Rectal smooth muscle tissue (tissue), 1 donor: ENCODE data around the gene ZNF574.

Source experiments
- H3K27ac ChIP-seq: one replicate; pipeline ENCODE4 v1.7.0; 2013; ENCODE audit warnings: low read depth, low read length, inconsistent platforms
- H3K27me3 ChIP-seq: one replicate; pipeline ENCODE4 v1.7.0; 2013; ENCODE audit warnings: low read length; ENCODE audit not compliant: control insufficient read depth, insufficient read depth
- H3K36me3 ChIP-seq: one replicate; pipeline ENCODE4 v1.7.0; 2013; ENCODE audit warnings: low read length; ENCODE audit not compliant: control insufficient read depth, insufficient read depth
- H3K4me1 ChIP-seq: one replicate; pipeline ENCODE4 v1.7.0; 2013; ENCODE audit warnings: low read length; ENCODE audit not compliant: control insufficient read depth, insufficient read depth
- H3K4me3 ChIP-seq: one replicate; pipeline ENCODE4 v1.7.0; 2013; ENCODE audit warnings: low read length
- H3K9ac ChIP-seq: one replicate; pipeline ENCODE4 v1.7.0; 2013; ENCODE audit warnings: low read length

ZNF574 gene

DNA sequence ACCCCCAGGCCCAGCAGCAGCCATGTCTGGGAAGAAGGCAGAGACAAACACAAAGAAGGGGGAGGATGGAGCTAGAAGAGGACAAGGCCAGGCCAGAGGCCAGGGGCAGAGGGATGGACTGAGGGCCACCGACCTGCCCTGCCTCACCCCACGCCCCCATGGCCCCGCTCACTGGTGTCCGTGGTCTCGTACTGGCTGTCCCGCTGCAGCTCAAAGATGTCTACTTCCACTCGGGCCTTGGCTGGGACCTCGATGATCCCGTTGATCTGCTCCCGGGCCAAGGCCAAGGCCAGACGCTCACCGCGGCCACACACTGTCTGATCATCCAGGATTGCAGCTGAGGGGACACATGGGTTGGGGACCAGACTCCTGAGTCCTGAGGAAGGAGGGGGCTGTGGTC lies 10.9 kb upstream of the ZNF574 start:
- Histone ChIP-seq H3K9ac (no peak overlapping the region), H3K36me3 (no peaks in the 10 kb centered on the region), H3K27ac (no peak overlapping the region)

DNA sequence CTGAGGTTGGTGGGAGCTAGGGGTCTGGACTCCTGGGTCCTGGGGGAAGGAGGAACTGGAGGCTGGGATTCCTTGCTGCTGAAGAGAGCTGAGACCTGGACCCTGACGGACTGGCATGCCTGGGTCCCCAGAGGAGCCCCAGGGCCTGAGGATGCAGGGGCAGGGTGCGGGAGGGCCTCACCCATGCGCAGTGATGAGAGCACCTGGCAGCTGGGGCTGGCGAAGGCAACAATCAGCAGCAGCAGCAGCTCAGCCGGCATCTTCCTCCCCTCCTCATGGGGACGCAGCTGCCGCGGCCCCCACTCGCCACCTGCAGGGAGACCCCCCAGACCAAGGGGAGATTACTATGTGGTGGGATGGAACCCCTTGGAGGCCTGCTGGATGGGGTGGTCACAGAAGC lies 10.5 kb upstream of the ZNF574 start:
- Histone ChIP-seq H3K27me3 (no peaks in the 10 kb centered on the region), H3K36me3 (no peaks in the 10 kb centered on the region), H3K9ac (no peak overlapping the region), H3K4me1 (peaks cover 3% of the 10 kb centered on the region), H3K4me3 (no peak overlapping the region), H3K27ac (no peak overlapping the region)

More for the DNA sequence above, 10.9 kb upstream of the ZNF574 start:
- H3K4me3 ChIP-seq: no peak overlapping the region
- H3K27me3 ChIP-seq: no peaks in the 10 kb centered on the region
- no peaks in the 10 kb centered on the region for H3K4me1 ChIP-seq

- Histone ChIP-seq H3K27me3 (no peaks in the 10 kb centered on the region), H3K9ac (no peak overlapping the region), H3K4me3 (no peak overlapping the region), H3K27ac (no peak overlapping the region), H3K4me1 (peaks cover 5% of the 10 kb centered on the region), H3K36me3 (no peaks in the 10 kb centered on the region)
These were observed 9.8 kb upstream of the ZNF574 start for GRCh38 chr19:42066075-42066754.

DNA sequence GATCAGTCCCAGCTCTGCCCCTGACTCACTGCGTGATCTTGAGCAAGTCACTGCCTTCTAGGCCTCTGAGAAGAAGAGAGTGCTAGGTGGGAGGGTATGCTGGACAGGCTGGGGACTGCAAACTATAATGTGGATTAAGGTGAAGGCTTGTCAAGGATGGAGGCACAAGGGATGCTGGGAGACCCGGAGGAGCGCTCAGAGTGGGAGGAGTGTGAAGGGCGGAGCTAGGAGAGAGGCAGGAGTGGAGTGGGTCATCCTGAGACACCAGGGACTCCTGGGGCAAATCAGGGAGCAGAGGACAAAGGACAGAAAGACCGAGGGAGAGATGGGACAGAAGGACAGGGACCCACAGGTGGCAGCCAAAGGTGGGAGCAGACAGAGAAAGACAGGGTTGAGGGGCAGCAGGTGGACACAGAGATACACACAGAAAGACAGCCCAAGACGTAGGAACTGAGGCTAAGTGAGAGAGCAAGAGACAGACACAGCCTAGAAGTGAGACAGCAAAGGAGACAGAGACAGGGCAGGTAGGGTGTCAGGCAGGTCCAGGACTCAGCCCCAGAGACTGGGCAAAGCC lies 8.6 kb upstream of the ZNF574 start:
- no peak overlapping the region for H3K4me3 ChIP-seq

GRCh38 chr19:42068361-42068755 lies 7.6 kb upstream of the ZNF574 start:
- H3K4me3 ChIP-seq: peak overlapping the region; percentile 14
- H3K27ac ChIP-seq: peak overlapping the region; percentile 1
- no peak overlapping the region for H3K9ac ChIP-seq
- no peaks in the 10 kb centered on the region for H3K36me3 ChIP-seq
- H3K4me1 ChIP-seq: peaks cover 5% of the 10 kb centered on the region
- no peaks in the 10 kb centered on the region for H3K27me3 ChIP-seq

More for the DNA sequence above, 8.6 kb upstream of the ZNF574 start:
- peaks cover 5% of the 10 kb centered on the region for H3K4me1 ChIP-seq
- H3K27ac ChIP-seq: no peak overlapping the region
- H3K27me3 ChIP-seq: no peaks in the 10 kb centered on the region
- no peak overlapping the region for H3K9ac ChIP-seq
- no peaks in the 10 kb centered on the region for H3K36me3 ChIP-seq

- no peaks in the 10 kb centered on the region for H3K36me3 ChIP-seq
- peak overlapping the region; percentile 1 for H3K27ac ChIP-seq
- peaks cover 5% of the 10 kb centered on the region for H3K4me1 ChIP-seq
- no peaks in the 10 kb centered on the region for H3K27me3 ChIP-seq
- H3K9ac ChIP-seq: no peak overlapping the region
- H3K4me3 ChIP-seq: peak overlapping the region; percentile 14
These were observed 7.0 kb upstream of the ZNF574 start for GRCh38 chr19:42068756-42069571.

DNA sequence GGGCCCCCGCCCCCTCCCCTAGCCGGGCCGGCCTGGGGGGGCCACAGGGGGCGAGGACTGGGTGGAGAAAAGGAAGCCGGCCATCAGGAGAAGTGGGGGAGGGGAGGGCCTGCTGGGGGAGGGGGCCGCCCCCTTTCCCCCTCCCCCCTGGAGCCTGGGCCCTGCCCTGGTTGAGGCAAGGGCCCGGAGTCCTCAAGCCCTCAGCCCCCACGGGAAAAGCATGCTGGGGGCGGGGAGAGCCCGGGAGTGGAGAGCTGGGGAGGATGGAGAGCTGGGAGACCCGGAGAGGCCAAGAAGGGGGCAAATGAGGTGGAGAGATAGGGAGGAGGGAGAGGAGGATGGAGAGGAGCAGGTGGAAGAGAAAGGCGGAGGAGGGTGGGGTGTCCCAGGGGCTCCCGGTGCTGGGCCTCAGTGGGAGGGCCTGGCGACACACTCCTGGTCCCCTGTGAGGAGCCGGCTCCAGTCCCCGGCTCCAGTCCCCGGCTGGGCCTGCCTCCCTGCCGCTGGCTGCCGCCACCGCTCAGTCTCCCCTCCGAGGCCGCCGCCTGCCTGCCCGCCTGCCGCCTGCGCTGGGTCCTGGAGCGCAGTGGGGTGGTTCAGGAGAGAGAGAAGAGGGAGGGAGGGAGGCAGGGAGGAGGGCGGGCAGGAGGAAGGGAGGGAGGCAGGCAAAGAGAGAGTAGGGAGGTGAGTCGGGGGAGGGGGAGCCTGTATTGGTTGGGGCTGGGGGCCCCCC lies 6.2 kb upstream of the ZNF574 start, which contains the start of gene GRIK5:
TSS of gene GRIK5 (minus strand) at position 588 of the 733 bp plus-strand sequence. CDS start 4,436 bp downstream, outside the sequence.
- H3K27me3 ChIP-seq: no peaks in the 10 kb centered on the region
- H3K27ac ChIP-seq: peak within 1 kb of the TSS; percentile 67
- no peaks in the 10 kb centered on the region for H3K36me3 ChIP-seq
- no peak within 1 kb of the TSS for H3K9ac ChIP-seq
- peak within 1 kb of the TSS; percentile 62 for H3K4me3 ChIP-seq
- peaks cover 7% of the 10 kb centered on the region for H3K4me1 ChIP-seq

DNA sequence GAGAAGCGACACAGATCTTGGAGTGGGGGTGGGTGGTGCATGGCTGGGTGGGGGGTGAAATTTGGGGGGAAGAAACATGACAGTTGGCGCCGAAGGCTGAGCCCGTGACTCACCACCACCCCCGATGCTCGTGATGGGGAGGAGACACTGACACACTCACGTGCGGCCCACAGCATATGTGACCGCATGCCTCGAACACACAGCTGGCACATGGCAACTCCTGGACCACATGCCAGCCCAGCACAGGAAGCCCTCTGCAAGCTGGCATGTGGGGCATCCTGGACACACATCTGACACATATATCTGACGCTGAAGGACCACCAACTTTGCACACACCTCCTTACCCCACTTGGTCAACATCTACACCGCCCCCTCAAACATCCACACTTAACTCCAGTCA lies 4.7 kb upstream of the ZNF574 start:
- Histone ChIP-seq H3K27me3 (no peaks in the 10 kb centered on the region), H3K27ac (no peak overlapping the region), H3K4me1 (peaks cover 12% of the 10 kb centered on the region), H3K36me3 (no peaks in the 10 kb centered on the region), H3K4me3 (no peak overlapping the region), H3K9ac (no peak overlapping the region)

DNA sequence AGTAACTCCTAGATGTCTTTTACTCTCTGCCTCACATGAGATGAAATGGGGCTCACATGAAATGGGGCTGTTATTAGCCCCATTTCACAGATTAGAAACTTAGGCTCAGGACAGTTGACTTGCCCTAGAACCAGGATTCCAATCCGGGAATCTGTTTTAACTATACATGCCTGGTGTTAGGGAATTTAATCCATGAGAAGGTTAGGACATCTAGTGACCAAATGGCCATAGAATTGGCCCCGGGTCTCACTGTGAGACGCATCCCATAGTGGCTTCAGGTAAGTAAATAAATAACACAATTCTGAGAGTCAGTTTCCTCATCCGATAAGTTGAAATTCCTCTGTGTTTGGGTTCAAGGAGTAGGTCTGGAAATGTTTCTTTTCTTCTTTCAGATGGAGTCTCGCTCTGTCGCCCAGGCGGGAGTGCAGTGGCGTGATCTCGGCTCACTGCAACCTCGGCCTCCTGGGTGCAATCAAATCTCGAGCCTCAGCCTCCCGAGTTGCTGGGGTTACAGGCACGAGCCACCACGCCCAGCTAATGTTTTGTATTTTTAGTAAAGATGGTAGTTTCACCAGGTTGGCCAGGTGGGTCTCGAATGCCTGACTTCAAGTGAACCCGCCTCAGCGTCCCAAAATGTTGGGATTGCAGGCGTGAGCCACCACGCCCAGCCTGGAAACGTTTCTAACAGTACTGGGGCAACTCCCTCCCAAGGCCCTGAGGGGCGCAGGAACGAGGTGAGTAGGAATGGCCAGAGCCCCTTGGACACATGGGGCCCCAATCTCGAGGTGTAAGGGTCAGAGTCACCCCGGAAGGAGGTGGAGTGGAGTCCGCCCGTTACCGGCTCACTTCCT lies 1.2 kb upstream of the ZNF574 start:
- peaks cover 19% of the 10 kb centered on the region for H3K4me1 ChIP-seq
- peak overlapping the region; percentile 87 for H3K27ac ChIP-seq
- H3K36me3 ChIP-seq: peaks cover 14% of the 10 kb centered on the region
- peak overlapping the region; percentile 59 for H3K4me3 ChIP-seq
- H3K27me3 ChIP-seq: no peaks in the 10 kb centered on the region
- H3K9ac ChIP-seq: peak overlapping the region; percentile 91

DNA sequence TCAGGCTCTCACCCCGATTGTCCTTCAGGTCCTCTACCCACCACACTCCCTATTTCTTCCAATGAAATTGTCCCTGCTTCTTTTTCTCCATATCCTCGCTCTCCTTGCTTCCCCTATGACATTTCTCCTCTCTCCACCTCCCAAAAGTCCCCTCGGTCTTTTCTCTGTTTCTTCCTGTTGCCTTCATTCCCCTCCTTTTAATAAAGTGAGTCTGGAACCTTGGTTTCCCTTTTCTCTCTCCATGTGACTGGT lies 676 bp upstream of the ZNF574 start:
- Histone ChIP-seq H3K36me3 (peaks cover 19% of the 10 kb centered on the region), H3K4me3 (peak overlapping the region; percentile 59), H3K27me3 (no peaks in the 10 kb centered on the region), H3K27ac (peak overlapping the region; percentile 87), H3K4me1 (peaks cover 18% of the 10 kb centered on the region), H3K9ac (peak overlapping the region; percentile 91)

DNA sequence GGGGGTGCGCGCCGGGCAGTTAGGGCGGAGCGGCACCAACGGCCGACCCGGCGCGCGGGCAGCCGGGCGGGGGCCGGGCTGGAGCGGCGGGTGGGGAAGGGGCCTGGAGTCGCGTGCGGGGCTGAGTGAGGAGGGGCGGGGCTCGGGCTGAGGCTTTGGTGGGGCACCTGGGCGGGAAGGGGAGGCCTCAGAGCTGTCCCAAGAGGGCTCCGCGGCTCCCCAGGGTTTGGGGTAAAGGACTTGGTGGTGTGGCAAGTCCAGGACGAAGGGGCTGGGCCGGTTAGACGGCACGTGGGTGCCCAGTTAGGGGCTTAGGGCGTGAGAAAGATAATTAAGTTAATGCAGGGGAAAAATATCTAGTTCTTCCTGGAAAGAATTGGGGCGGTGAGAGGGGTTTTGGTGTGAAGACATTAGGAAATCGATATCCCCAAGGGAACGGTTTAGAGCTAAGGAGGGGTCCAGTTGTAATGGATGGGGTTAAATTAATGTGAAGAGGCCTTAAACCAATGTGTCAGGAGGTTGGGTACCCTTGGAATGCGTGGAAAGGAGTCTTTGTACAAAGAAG lies 496 bp downstream of the ZNF574 start:
- Histone ChIP-seq H3K27me3 (no peaks in the 10 kb centered on the region), H3K9ac (peak overlapping the region; percentile 12), H3K27ac (peak overlapping the region; percentile 85), H3K4me1 (peaks cover 14% of the 10 kb centered on the region), H3K36me3 (peaks cover 31% of the 10 kb centered on the region), H3K4me3 (peak overlapping the region; percentile 69)
